DMS53 treated with DMSO at 0.1 percent for 48 hours (cell line): Measurements from ENCODE around the gene ZNF22.

Experiments used
- DNase-seq: peaks from one replicate; lab custom pipeline; 2025; ENCODE audit not compliant: unreplicated experiment; lab: John Stamatoyannopoulos, UW

Gene ZNF22

GRCh38 chr10:44988957-44989585 is 11.7 kb upstream of the ZNF22 start:
- peak; percentile 88 for DNase-seq

GRCh38 chr10:44989597-44990301 is 11.0 kb upstream of the ZNF22 start:
- no peak for DNase-seq

- no peak for DNase-seq
These were observed 10.4 kb upstream of the ZNF22 start for GRCh38 chr10:44990302-44990655.

- DNase-seq, result no peak
These were observed 9.8 kb upstream of the ZNF22 start for GRCh38 chr10:44990965-44991364.

GRCh38 chr10:44991571-44991970 is 9.2 kb upstream of the ZNF22 start:
- no peak for DNase-seq

- DNase-seq, result no peak
These were observed 8.5 kb upstream of the ZNF22 start for GRCh38 chr10:44992070-44992731.

GRCh38 chr10:44992732-44993225 is 7.9 kb upstream of the ZNF22 start:
- DNase-seq, result no peak

GRCh38 chr10:44993226-44993921 is 7.3 kb upstream of the ZNF22 start:
- peak; percentile 40 for DNase-seq

- DNase-seq, result no peak
These were observed 6.6 kb upstream of the ZNF22 start for GRCh38 chr10:44993922-44994751.

- no peak for DNase-seq
These were observed 5.8 kb upstream of the ZNF22 start for GRCh38 chr10:44994752-44995530.

GRCh38 chr10:44995581-44995913 is 5.2 kb upstream of the ZNF22 start:
- DNase-seq, result no peak

- DNase-seq, result no peak
These were observed 4.6 kb upstream of the ZNF22 start for GRCh38 chr10:44995914-44996669.

GRCh38 chr10:44997105-44997748 is 3.5 kb upstream of the ZNF22 start:
- DNase-seq, result no peak

- no peak for DNase-seq
These were observed 2.5 kb upstream of the ZNF22 start for GRCh38 chr10:44998146-44998631.

GRCh38 chr10:45000138-45000751 is 478 bp upstream of the ZNF22 start:
- no peak for DNase-seq

GRCh38 chr10:45001381-45002148 is 842 bp downstream of the ZNF22 start:
- DNase-seq, result peak; percentile 66

- DNase-seq, result no peak
These were observed 2.8 kb downstream of the ZNF22 start for GRCh38 chr10:45003432-45004000.
